WTC11 (cell line): ENCODE results near the gene HIP1. TPM values are rescaled to one million over a fixed set of nuclear protein-coding genes. Genes with fewer than 3 reads are reported as not detected.

Source experiments
- ATAC-seq: fragments of 200-7000 bp; cut with Tn5 transposase; 2 replicates; pipeline ENCODE4 v1.10.0; 2021; ENCODE audit warnings: mild to moderate bottlenecking, moderate library complexity
- CTCF ChIA-PET: fragments of 300-600 bp; sonication (Branson Sonifier 250); formaldehyde crosslinking; loops from one replicate; lab custom pipeline; 2021; ENCODE audit warnings: antibody characterized with exemption; lab: Charles Lee
- POLR2A ChIA-PET: fragments of 350-600 bp; sonication (Branson Sonifier 250); formaldehyde crosslinking; loops from one replicate; lab custom pipeline; 2021; ENCODE audit warnings: antibody characterized with exemption; lab: Charles Lee
- DNase-seq: peaks from one replicate; pipeline ENCODE4 v3.0.0; 2021; ENCODE audit warnings: low spot score
- H3K27ac Mint-ChIP-seq: 2 replicates; pipeline ENCODE4 v1.8.0; 2021; ENCODE audit warnings: mixed read lengths
- H3K27me3 Mint-ChIP-seq: 2 replicates; pipeline ENCODE4 v1.8.0; 2021; ENCODE audit warnings: low read depth, mild to moderate bottlenecking, moderate library complexity, mixed read lengths
- H3K36me3 Mint-ChIP-seq: 2 replicates; pipeline ENCODE4 v1.8.0; 2021; ENCODE audit warnings: mixed read lengths
- H3K4me1 Mint-ChIP-seq: 2 replicates; pipeline ENCODE4 v1.8.0; 2022; ENCODE audit warnings: mixed read lengths
- H3K4me3 Mint-ChIP-seq: 2 replicates; pipeline ENCODE4 v1.8.0; 2021; ENCODE audit warnings: mild to moderate bottlenecking, moderate library complexity, mixed read lengths
- H3K9me3 Mint-ChIP-seq: 2 replicates; pipeline ENCODE4 v1.8.0; 2021; ENCODE audit warnings: mixed read lengths
- ATF2 ChIP-seq: sonication (generic); formaldehyde crosslinking; IDR thresholded peaks from 2 replicates; pipeline ENCODE4 v1.8.1; 2022; ENCODE audit warnings: low read depth, missing genetic modification reagents, borderline replicate concordance
- ATF3 ChIP-seq: sonication (generic); formaldehyde crosslinking; conservative IDR thresholded peaks from 2 replicates; pipeline ENCODE4 v1.8.1; 2022; ENCODE audit warnings: mild to moderate bottlenecking, missing genetic modification reagents
- E2F5 ChIP-seq: sonication (generic); formaldehyde crosslinking; IDR thresholded peaks from 2 replicates; pipeline ENCODE4 v1.8.1; 2022; ENCODE audit warnings: mild to moderate bottlenecking, moderate library complexity, missing genetic modification reagents
- ESRRA ChIP-seq: sonication (generic); formaldehyde crosslinking; IDR thresholded peaks from 2 replicates; pipeline ENCODE4 v1.8.1; 2022; ENCODE audit warnings: mild to moderate bottlenecking, missing genetic modification reagents, borderline replicate concordance
- FOXP4 ChIP-seq: sonication (generic); formaldehyde crosslinking; IDR thresholded peaks from 2 replicates; pipeline ENCODE4 v1.8.0; 2022; ENCODE audit warnings: mild to moderate bottlenecking, missing genetic modification reagents
- GABPB1 ChIP-seq: sonication (generic); formaldehyde crosslinking; IDR thresholded peaks from 2 replicates; pipeline ENCODE4 v1.8.1; 2023; ENCODE audit warnings: mild to moderate bottlenecking, missing genetic modification reagents
- JAZF1 ChIP-seq: fragments of 250-450 bp; sonication (Bioruptor Pico); IDR thresholded peaks from 2 replicates; pipeline ENCODE4 v1.9.0; 2021; ENCODE audit warnings: moderate library complexity, mild to moderate bottlenecking, inconsistent platforms
- NFATC4 ChIP-seq: fragments of 250-450 bp; sonication (Bioruptor Pico); IDR thresholded peaks from 2 replicates; pipeline ENCODE4 v1.9.0; 2021; ENCODE audit warnings: mild to moderate bottlenecking
- NR3C1 ChIP-seq: sonication (generic); formaldehyde crosslinking; conservative IDR thresholded peaks from 2 replicates; pipeline ENCODE4 v1.8.1; 2023; ENCODE audit warnings: low read depth, mild to moderate bottlenecking, missing genetic modification reagents
- RELA ChIP-seq: sonication (generic); formaldehyde crosslinking; IDR thresholded peaks from 2 replicates; pipeline ENCODE4 v1.8.1; 2022; ENCODE audit warnings: missing genetic modification reagents, mild to moderate bottlenecking, borderline replicate concordance
- SMAD4 ChIP-seq: sonication (generic); formaldehyde crosslinking; IDR thresholded peaks from 2 replicates; pipeline ENCODE4 v1.8.0; 2022; ENCODE audit warnings: mild to moderate bottlenecking, missing genetic modification reagents
- SOX15 ChIP-seq: fragments of 250-450 bp; sonication (Bioruptor Pico); IDR thresholded peaks from 2 replicates; pipeline ENCODE4 v1.9.0; 2021; ENCODE audit warnings: mild to moderate bottlenecking
- USF1 ChIP-seq: sonication (generic); formaldehyde crosslinking; IDR thresholded peaks from 2 replicates; pipeline ENCODE4 v1.8.0; 2022; ENCODE audit warnings: mild to moderate bottlenecking, missing genetic modification reagents
- ZNF121 ChIP-seq: sonication (generic); formaldehyde crosslinking; IDR thresholded peaks from 2 replicates; pipeline ENCODE4 v1.8.0; 2023; ENCODE audit warnings: missing genetic modification reagents
- total RNA-seq: library from RNA; stranded (reverse); gene quantifications from 3 replicates; pipeline ENCODE4 v1.2.3, GENCODE V29; 2021

HIP1 gene
- total RNA-seq, 1 experiment from 2014 or later, result 75.8 TPM

- ChIA-PET CTCF (interaction anchor here (0.7 to 1.4 kb wide), 2 partner anchors 116 to 138 kb away, joined by 4 read pairs; no protein-coding TSS in a partner anchor), POLR2A (interaction anchor here (0.9 to 1.7 kb wide), 2 partner anchors 13 to 26 kb away, joined by 4 to 6 read pairs; no protein-coding TSS in a partner anchor)
- Mint-ChIP-seq H3K9me3 (peaks cover 24% of the 10 kb centered on the region), H3K27me3 (no peaks in the 10 kb centered on the region), H3K36me3 (peaks cover 61% of the 10 kb centered on the region), H3K4me1 (peaks cover 16% of the 10 kb centered on the region), H3K4me3 (no peak overlapping the region), H3K27ac (peak overlapping the region; percentile 83)
- no peak for ATAC-seq
- no peak for DNase-seq
- no peak for TF ChIP-seq RELA (CRISPR knock-in tag)
- TF ChIP-seq GABPB1 (CRISPR knock-in tag), result peak; percentile 80
Observed at GRCh38 chr7:75624134-75624832, 114.5 kb downstream of the HIP1 start.

- no peaks in the 10 kb centered on the region for H3K27me3 Mint-ChIP-seq
- H3K4me3 Mint-ChIP-seq, result no peak overlapping the region; the same call in 1 of the 2 replicates
- POLR2A ChIA-PET, result interaction anchor here (0.9 to 1.7 kb wide), 2 partner anchors 14 to 25 kb away, joined by 4 to 6 read pairs; no protein-coding TSS in a partner anchor
- peak; percentile 12 for DNase-seq
- peak overlapping the region; percentile 83 for H3K27ac Mint-ChIP-seq
- peaks cover 57% of the 10 kb centered on the region for H3K36me3 Mint-ChIP-seq
- TF ChIP-seq USF1 (CRISPR knock-in tag) (no peak), ZNF121 (0 out of 2 replicates have a peak, but pooled peaks have one; percentile 18)
- CTCF ChIA-PET, result interaction anchor here (0.7 to 1.4 kb wide), 3 partner anchors 117 to 333 kb away, joined by 4 read pairs; no protein-coding TSS in a partner anchor
- ATAC-seq, result peak; percentile 58
- peaks cover 16% of the 10 kb centered on the region for H3K4me1 Mint-ChIP-seq
- H3K9me3 Mint-ChIP-seq, result peaks cover 18% of the 10 kb centered on the region
Observed at GRCh38 chr7:75623390-75624133, 115.2 kb downstream of the HIP1 start.

- Mint-ChIP-seq H3K27ac (peak overlapping the region; percentile 13; the same call in 1 of the 2 replicates), H3K4me3 (no peak overlapping the region), H3K9me3 (peaks cover 4% of the 10 kb centered on the region), H3K27me3 (no peaks in the 10 kb centered on the region), H3K36me3 (peaks cover 36% of the 10 kb centered on the region), H3K4me1 (peaks cover 16% of the 10 kb centered on the region)
- TF ChIP-seq SMAD4 (CRISPR knock-in tag) (no peak), FOXP4 (CRISPR knock-in tag) (no peak), SOX15 (CRISPR knock-in tag) (no peak), JAZF1 (CRISPR knock-in tag) (no peak), ATF3 (CRISPR knock-in tag) (no peak), NR3C1 (no peak), ATF2 (CRISPR knock-in tag) (no peak), ESRRA (CRISPR knock-in tag) (no peak), NFATC4 (CRISPR knock-in tag) (no peak), E2F5 (no peak)
- ChIA-PET CTCF (no interaction called here), POLR2A (no interaction called here)
- ATAC-seq, result no peak
- DNase-seq, result no peak
Observed at GRCh38 chr7:75621124-75621523, 117.6 kb downstream of the HIP1 start.
